B cell (primary cell): ENCODE results near the gene ZSWIM6. TPM values are rescaled to one million over a fixed set of nuclear protein-coding genes. Genes with fewer than 3 reads are reported as not detected.

Experiments used
- ATAC-seq: fragments of 200-7000 bp; cut with Tn5 transposase; one replicate; pipeline ENCODE4 v1.10.0; 2021; ENCODE audit warnings: low read depth, mild to moderate bottlenecking, moderate number of reproducible peaks, moderate library complexity
- CTCF ChIA-PET: fragments of 350-600 bp; sonication (Branson Sonifier 250); formaldehyde crosslinking; loops from one replicate; lab custom pipeline; 2021; ENCODE audit warnings: antibody characterized with exemption, inconsistent platforms; lab: Charles Lee
- POLR2A ChIA-PET: fragments of 350-600 bp; sonication (Branson Sonifier 250); formaldehyde crosslinking; loops from one replicate; lab custom pipeline; 2021; ENCODE audit warnings: antibody characterized with exemption; lab: Charles Lee
- DNase-seq: peaks from one replicate; pipeline ENCODE4 v3.0.0; 2013
- H2AFZ ChIP-seq: 2 replicates; pipeline ENCODE4 v1.6.1; 2012; ENCODE audit warnings: mild to moderate bottlenecking, low read depth, low read length; ENCODE audit not compliant: insufficient read depth, poor library complexity, severe bottlenecking
- H3K27ac ChIP-seq, 2 donors: 1 replicate in 1 of 2; 2 replicates in 1 of 2; pipeline ENCODE4 v1.5.1; 2012 to 2013; ENCODE audit warnings: low read length in 2 of 2, mild to moderate bottlenecking in 2 of 2, moderate library complexity in 1 of 2
- H3K27me3 ChIP-seq, 4 experiments: fragments of 200-600 bp in 1 of 4; sonication (generic) in 1 of 4; replicated peaks in 1 of 4; 1 replicate in 2 of 4; 2 replicates in 2 of 4; pipeline versions ENCODE4 v1.6.1 to v1.7.0; 2013 to 2016; ENCODE audit warnings: low read length in 3 of 4, mild to moderate bottlenecking in 2 of 4, mixed read lengths in 1 of 4, moderate library complexity in 1 of 4; ENCODE audit not compliant: insufficient read depth in 4 of 4, control insufficient read depth in 3 of 4; ENCODE audit errors: control extremely low read depth in 1 of 4
- H3K36me3 ChIP-seq, 2 experiments: replicated peaks in 1 of 2; 1 replicate in 1 of 2; 2 replicates in 1 of 2; pipeline versions ENCODE4 v1.6.1 to v1.7.1; 2013; ENCODE audit warnings: low read length in 1 of 2; ENCODE audit not compliant: insufficient read depth in 2 of 2, control insufficient read depth in 1 of 2; ENCODE audit errors: control extremely low read depth in 1 of 2, extremely low read depth in 1 of 2
- H3K4me1 ChIP-seq, 2 donors: fragments of 200-600 bp in 1 of 2; sonication (generic) in 1 of 2; 1 replicate in 1 of 2; 2 replicates in 1 of 2; pipeline versions ENCODE4 v1.5.1 to v1.6.1; 2013 to 2017; ENCODE audit warnings: low read length in 2 of 2; ENCODE audit not compliant: control insufficient read depth in 2 of 2, insufficient read depth in 2 of 2
- H3K4me2 ChIP-seq: replicated peaks from 2 replicates; pipeline ENCODE3; 2012; ENCODE audit warnings: mild to moderate bottlenecking, low read depth, low read length; ENCODE audit not compliant: poor library complexity, severe bottlenecking
- H3K4me3 ChIP-seq, 5 experiments: fragments of 200-600 bp in 1 of 5; sonication (generic) in 1 of 5; 1 replicate in 3 of 5; 2 replicates in 2 of 5; pipeline versions ENCODE4 v1.5.1 to v1.7.0; 2011 to 2016; ENCODE audit warnings: low read length in 4 of 5, mild to moderate bottlenecking in 4 of 5, low read depth in 2 of 5, control low read depth in 1 of 5, moderate library complexity in 1 of 5; ENCODE audit not compliant: insufficient read depth in 1 of 5; ENCODE audit errors: control extremely low read depth in 1 of 5, extremely low read depth in 1 of 5
- H3K79me2 ChIP-seq: fragments of 200-600 bp; sonication (generic); one replicate; pipeline ENCODE4 v1.6.0; 2016; ENCODE audit warnings: low read length; ENCODE audit not compliant: control insufficient read depth, insufficient read depth
- H3K9ac ChIP-seq: fragments of 200-600 bp; sonication (generic); 2 replicates; pipeline ENCODE4 v1.6.1; 2017; ENCODE audit warnings: mild to moderate bottlenecking, low read length, moderate library complexity
- H3K9me3 ChIP-seq, 3 donors: one replicate each; pipeline versions ENCODE4 v1.6.1 to v1.7.1; 2013; ENCODE audit warnings: low read length in 2 of 3; ENCODE audit not compliant: control insufficient read depth in 2 of 3, insufficient read depth in 1 of 3; ENCODE audit errors: control extremely low read depth in 1 of 3
- H4K20me1 ChIP-seq: 2 replicates; pipeline ENCODE4 v1.6.0; 2012; ENCODE audit warnings: mild to moderate bottlenecking, low read length; ENCODE audit not compliant: insufficient read depth, control insufficient read depth, poor library complexity, severe bottlenecking
- H3K27ac Mint-ChIP-seq: one replicate; pipeline ENCODE4 v1.8.0; 2021; ENCODE audit warnings: mixed read lengths
- H3K27me3 Mint-ChIP-seq: one replicate; pipeline ENCODE4 v1.8.0; 2021; ENCODE audit warnings: mixed read lengths
- H3K4me1 Mint-ChIP-seq: one replicate; pipeline ENCODE4 v1.8.0; 2021; ENCODE audit warnings: mixed read lengths
- H3K4me3 Mint-ChIP-seq: one replicate; pipeline ENCODE4 v1.8.0; 2021; ENCODE audit warnings: mixed read lengths
- H3K9me3 Mint-ChIP-seq: one replicate; pipeline ENCODE4 v1.8.0; 2022; ENCODE audit warnings: mixed read lengths; ENCODE audit not compliant: insufficient read depth
- CTCF ChIP-seq: fragments of 200-600 bp; IDR thresholded peaks from one replicate; pipeline ENCODE4 v1.8.0; 2022; ENCODE audit warnings: antibody characterized with exemption, mild to moderate bottlenecking
- EZH2 ChIP-seq: IDR thresholded peaks from 2 replicates; pipeline ENCODE4 v1.6.1; 2012; ENCODE audit warnings: borderline replicate concordance, low read depth, mild to moderate bottlenecking, moderate library complexity, low read length; ENCODE audit not compliant: insufficient read depth, poor library complexity, severe bottlenecking
- WGBS: methylation state at CpG from one replicate; pipeline ENCODE4 v1.1.5; 2013; ENCODE audit warnings: missing lambda C conversion rate; ENCODE audit not compliant: insufficient coverage; 5-methylcytosine and 5-hydroxymethylcytosine counted together
- intact Hi-C: fragments of 100-400 bp; cut with micrococcal nuclease; formaldehyde crosslinking; loops from one replicate; pipeline ENCODE4 v1.10.0; 2022
- polyA plus RNA-seq: library from polyadenylated mRNA; depleted of rRNA; stranded (reverse); fragments of >200 nt; gene quantifications from 2 replicates; pipeline ENCODE4 v1.2.3, GENCODE V29; 2012
- total RNA-seq, 2 donors: library from RNA; stranded (reverse); fragments of 120-200 nt in 1 of 2; gene quantifications; 1 replicate in 1 of 2; 2 replicates in 1 of 2; pipeline versions ENCODE4 v1.2.3 to v1.2.4, GENCODE V29; 2013 to 2022

The ZSWIM6 gene
- total and polyA plus RNA-seq, 2 donors (not counting 1 experiment from before 2014, with no cell fraction given): 7.9 to 16.4 TPM

- Histone ChIP-seq H3K4me3 (no peak overlapping the region), H3K27ac (no peak overlapping the region), H3K9ac (no peak overlapping the region), H3K4me1 (peaks cover 3 to 6% of the 10 kb centered on the region in 2 donors), H2AFZ (no peak overlapping the region), H3K79me2 (no peaks in the 10 kb centered on the region), H3K9me3 (peaks cover 0 to 6% (median 4%) of the 10 kb centered on the region in 3 donors), H4K20me1 (no peaks in the 10 kb centered on the region), H3K4me2 (no peak overlapping the region), H3K36me3 (peaks cover 0 to 47% of the 10 kb centered on the region in 2 experiments), H3K27me3 (no peaks in the 10 kb centered on the region)
- POLR2A ChIA-PET: no interaction called here
- TF ChIP-seq EZH2: no peak
- TF ChIP-seq CTCF: no peak
- 85% methylated on average over 3 of the region's 7 CpGs for WGBS
- peaks cover 3% of the 10 kb centered on the region for H3K9me3 Mint-ChIP-seq
- H3K27me3 Mint-ChIP-seq: no peaks in the 10 kb centered on the region
- H3K4me3 Mint-ChIP-seq: no peak overlapping the region
- CTCF ChIA-PET: no interaction called here
- ATAC-seq: no peak
- H3K4me1 Mint-ChIP-seq: peaks cover 10% of the 10 kb centered on the region
- no peak for DNase-seq
- intact Hi-C loops: no loop called here
- H3K27ac Mint-ChIP-seq: no peak overlapping the region
These were observed 203.8 kb downstream of the ZSWIM6 start for GRCh38 chr5:61535828-61536227.

GRCh38 chr5:61536922-61537321, 204.9 kb downstream of the ZSWIM6 start:
- Mint-ChIP-seq H3K27me3 (no peaks in the 10 kb centered on the region), H3K9me3 (peaks cover 3% of the 10 kb centered on the region), H3K27ac (no peak overlapping the region), H3K4me1 (peaks cover 10% of the 10 kb centered on the region), H3K4me3 (no peak overlapping the region)
- Histone ChIP-seq H4K20me1 (no peaks in the 10 kb centered on the region), H2AFZ (no peak overlapping the region), H3K9ac (no peak overlapping the region), H3K4me2 (no peak overlapping the region), H3K27ac (no peak overlapping the region), H3K27me3 (no peaks in the 10 kb centered on the region), H3K79me2 (no peaks in the 10 kb centered on the region), H3K4me1 (peaks cover 3 to 6% of the 10 kb centered on the region in 2 donors), H3K9me3 (peaks cover 0 to 8% (median 8%) of the 10 kb centered on the region in 3 donors), H3K4me3 (no peak overlapping the region), H3K36me3 (peaks cover 0 to 52% of the 10 kb centered on the region in 2 experiments)
- ChIA-PET CTCF (no interaction called here), POLR2A (no interaction called here)
- intact Hi-C loops: no loop called here
- ATAC-seq (no peak), DNase-seq (no peak)
- no CpG with 5 or more reads among the region's 1 CpG for WGBS
- TF ChIP-seq CTCF (no peak), EZH2 (no peak)
